Activated T-cell treated with anti-CD3 and anti-CD28 coated beads for 4 hours (primary cell): ENCODE results near the gene SH3RF3.

ENCODE experiments used
- DNase-seq: peaks from one replicate; pipeline ENCODE4 v3.0.0-alpha.2; 2020

The SH3RF3 gene

GRCh38 chr2:109384308-109385271 is 255.6 kb downstream of the SH3RF3 start:
- no peak for DNase-seq

GRCh38 chr2:109385506-109385905 is 256.5 kb downstream of the SH3RF3 start:
- no peak for DNase-seq

- no peak for DNase-seq
These were observed 257.1 kb downstream of the SH3RF3 start for GRCh38 chr2:109386004-109386695.

DNA sequence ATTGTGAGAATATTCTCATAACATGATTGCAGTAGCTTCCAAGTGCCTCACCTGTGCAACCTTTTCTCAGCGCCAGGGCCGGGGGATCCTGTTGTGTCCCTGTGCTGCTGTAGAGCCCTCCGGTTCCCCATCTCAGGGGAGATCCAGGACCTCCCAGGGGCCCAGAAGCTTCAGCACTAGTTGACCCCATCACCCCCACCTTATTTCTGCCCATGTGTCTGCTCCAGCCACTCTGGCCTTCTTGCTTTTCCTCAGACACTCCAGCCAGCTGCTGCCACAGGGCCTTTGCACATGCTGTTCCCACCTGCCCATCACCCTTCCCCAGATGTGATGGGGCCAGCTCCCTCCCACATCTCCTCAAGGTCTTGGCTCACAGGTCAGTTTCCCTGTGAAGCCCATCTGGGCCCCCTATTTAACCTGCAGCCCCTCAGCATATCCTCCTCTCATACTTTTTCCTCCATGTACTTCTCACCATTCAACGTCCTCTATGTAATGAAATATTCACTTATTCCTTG is 258.3 kb downstream of the SH3RF3 start:
- no peak for DNase-seq

DNA sequence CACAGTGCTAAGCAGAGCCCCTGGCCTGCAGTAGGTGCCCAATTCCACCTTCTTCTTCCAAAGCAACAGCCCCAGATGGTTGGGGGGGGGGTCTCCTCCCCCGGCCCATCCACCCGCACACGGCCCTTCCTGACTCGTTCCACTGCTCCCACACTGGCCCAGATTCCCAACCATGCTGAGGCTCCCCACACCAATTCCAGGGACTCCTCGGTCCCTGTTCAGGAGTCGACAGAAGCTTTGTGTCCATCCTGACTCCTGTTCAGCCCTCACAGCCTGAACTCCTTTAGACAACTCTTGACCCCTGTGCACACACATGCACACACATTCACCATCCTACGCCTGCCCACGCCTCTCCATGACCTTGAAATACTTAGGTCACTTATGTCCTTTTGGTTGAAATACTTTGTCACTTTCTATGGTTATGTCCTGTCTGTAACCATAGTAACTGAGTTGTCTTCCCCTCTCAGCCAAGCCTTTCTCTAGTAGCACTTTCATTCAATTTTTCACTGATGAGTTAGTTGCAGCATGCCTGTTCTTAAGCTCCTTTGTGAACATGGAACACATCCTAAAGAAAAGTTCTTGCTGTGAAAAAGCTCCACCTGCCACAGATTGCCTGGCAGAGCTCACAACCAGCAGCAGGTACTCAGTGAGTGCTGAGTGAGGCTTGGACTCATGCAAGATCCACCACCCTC is 258.9 kb downstream of the SH3RF3 start:
- DNase-seq, result no peak

- DNase-seq, result no peak
These were observed 262.2 kb downstream of the SH3RF3 start for GRCh38 chr2:109391243-109391642.

DNA sequence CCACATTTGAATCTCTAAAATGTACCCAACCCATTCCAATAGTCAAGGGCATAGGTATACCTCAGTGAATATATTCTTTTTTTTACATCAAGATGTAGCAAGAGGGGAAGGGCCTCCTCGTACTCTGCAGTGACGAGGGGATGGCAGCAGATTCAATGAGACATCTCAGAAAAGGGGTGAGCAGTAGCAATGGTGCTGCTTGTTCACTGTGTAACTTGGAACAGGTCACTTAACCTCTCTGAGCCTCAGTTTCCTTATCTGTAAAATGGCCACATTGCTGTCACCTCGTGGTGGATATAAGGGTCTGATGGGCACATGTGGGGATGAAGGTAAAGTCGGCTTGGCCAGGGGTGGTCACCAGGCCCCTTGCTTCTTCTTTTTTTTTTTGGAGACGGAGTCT is 263.1 kb downstream of the SH3RF3 start:
- no peak for DNase-seq

GRCh38 chr2:109392816-109393661 is 264.0 kb downstream of the SH3RF3 start:
- DNase-seq, result no peak

GRCh38 chr2:109393662-109393972 is 264.6 kb downstream of the SH3RF3 start:
- DNase-seq, result no peak

DNA sequence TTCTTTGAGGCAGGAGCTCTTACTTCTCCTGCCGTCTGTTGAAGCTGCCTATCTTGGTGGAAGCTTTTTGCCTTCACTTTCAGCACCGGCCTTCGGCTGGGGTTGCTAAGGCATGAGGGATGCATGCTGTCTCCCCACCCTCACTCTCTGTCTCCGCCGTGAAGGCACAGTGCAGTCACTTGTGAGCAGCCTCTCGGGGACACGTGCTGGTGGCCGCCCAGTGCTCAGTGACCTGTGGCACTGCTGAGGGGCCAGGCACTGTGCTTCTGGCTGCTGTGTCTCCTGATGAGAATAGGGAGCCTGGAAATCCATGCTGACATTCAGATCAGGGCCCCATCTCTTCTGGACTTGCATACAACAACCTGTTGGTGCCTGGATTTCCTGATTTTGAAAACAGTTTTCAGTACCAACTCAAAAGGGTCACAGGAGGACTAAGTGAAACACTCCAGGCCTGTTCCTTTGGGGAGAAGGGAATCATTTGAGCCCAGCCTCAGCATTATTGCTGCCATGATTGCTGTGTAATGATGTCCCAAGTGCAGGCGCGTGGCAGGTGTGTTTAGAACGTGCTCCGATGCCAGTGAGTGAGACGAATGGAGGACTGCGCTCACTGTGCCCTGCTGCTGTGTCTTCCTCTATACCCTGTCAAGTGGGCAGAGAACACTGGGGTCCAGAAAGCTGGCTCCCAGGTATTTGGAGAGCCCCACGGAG is 266.6 kb downstream of the SH3RF3 start:
- DNase-seq, result no peak

GRCh38 chr2:109396202-109397180 is 267.5 kb downstream of the SH3RF3 start:
- DNase-seq, result no peak

DNA sequence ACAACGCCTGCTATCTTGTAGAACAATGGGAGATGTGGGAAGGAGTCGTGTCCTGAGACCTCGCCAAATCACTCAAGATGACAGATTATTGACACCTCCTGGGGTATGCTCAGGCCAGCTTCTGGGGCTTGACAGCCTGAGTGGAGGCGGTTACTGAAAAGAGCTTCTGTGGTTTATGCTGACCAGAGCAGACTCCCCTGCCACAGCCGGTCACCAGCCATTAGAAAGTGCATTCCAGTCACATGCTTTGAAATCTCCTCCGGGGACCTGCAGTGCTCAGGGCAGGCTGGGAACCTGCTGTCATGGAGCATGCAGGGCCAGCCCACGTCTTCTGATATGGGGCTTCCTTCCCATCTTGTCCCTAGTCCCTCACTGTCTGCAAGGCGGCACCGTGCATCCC is 268.9 kb downstream of the SH3RF3 start:
- DNase-seq, result no peak

GRCh38 chr2:109398366-109399015 is 269.5 kb downstream of the SH3RF3 start:
- DNase-seq, result no peak

GRCh38 chr2:109399066-109399465 is 270.1 kb downstream of the SH3RF3 start:
- no peak for DNase-seq

- no peak for DNase-seq
These were observed 271.1 kb downstream of the SH3RF3 start for GRCh38 chr2:109400102-109400501.

DNA sequence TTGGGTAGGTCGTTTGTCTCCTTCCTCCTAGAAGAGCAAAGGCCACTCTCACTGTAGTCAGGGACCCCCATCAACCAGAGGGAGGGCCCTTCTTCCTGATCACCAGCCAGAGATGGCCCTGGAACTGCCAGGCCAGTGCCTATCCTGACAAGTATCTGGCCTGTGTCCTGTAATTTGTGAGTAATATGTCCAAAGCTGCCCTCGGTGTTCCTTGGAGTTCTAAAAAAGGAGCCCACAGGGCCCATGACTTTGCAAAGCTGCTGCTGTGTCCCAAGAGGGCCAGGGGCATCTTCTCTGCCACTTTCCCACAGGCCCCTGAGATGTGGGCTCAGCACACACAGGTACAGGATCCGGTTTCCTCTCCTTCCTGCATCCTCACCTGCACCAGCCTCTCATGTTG is 272.4 kb downstream of the SH3RF3 start:
- no peak for DNase-seq

DNA sequence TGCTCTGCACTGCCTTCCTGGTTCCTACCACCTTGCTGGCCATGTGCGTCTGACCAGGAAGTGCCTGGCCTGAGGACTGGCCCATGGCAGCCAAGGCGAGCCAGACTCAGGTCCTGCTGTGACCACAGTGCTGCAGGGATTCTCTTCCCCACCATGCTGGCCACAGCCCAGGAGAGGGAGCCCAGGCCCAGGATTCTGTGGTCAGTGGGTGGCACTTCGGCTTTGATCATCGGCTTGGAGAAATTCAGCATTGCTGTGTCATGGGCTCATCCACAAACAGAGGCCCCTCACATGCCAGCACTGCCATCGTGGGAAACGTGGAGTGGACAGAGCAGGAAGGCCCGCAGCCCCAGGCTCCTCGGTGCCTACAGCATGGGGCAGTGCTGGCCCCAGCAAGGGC is 273.2 kb downstream of the SH3RF3 start:
- no peak for DNase-seq

GRCh38 chr2:109402980-109403840 is 274.2 kb downstream of the SH3RF3 start:
- no peak for DNase-seq

DNA sequence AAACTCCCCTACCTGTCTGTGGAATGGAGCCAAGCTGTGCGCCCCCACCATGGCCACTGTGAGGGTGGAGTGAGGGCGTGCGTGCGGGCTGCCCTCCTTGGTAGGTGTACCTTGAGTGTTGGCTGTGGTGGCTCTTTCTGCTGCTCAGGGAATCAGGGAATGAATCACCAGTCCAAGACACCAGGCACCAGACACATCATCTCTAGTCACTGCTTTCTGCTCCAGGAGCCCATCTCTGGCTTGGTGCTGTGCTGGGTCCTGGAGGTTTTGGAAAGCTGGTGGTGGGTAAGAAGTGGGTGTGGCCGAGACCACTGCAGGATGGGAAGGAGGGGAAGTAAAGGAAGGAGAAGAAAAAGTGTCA is 274.8 kb downstream of the SH3RF3 start:
- DNase-seq, result no peak
